Erythroblast (primary cell): ENCODE data around the gene TBCK.

Experiments used
- DNase-seq, 2 experiments: peaks; one replicate each; lab custom pipeline; 2025; lab: John Stamatoyannopoulos, UW
- GATA1 ChIP-seq: IDR thresholded peaks from 2 replicates; pipeline ENCODE4 v1.6.1; 2011; ENCODE audit warnings: low read depth, mild to moderate bottlenecking, control low read depth, low read length, moderate library complexity
- POLR2A ChIP-seq: IDR thresholded peaks from 2 replicates; pipeline ENCODE4 v1.6.1; 2011; ENCODE audit warnings: mild to moderate bottlenecking, low read length

Gene TBCK

DNA sequence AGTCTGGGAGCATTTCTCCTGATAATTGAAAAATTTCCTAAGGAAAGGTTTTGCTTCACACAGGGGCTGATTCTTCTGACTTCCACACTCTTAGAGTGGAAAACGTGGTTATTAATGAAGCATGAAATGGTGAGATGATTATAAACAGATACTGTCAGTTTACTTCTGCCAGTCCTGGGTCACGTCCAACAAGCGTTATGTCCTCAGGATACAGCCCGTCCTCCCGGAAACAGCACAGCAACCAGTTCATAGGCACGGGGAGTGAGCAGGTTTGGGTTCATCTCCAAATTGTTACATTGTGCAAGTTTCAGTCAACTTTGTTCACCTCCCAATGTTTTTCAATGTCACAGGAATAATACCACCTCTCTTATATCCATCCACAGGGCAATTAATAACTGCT lies 321.9 kb downstream of the TBCK start:
- DNase-seq, result no peak
- no peak for TF ChIP-seq GATA1
- no peak for TF ChIP-seq POLR2A

DNA sequence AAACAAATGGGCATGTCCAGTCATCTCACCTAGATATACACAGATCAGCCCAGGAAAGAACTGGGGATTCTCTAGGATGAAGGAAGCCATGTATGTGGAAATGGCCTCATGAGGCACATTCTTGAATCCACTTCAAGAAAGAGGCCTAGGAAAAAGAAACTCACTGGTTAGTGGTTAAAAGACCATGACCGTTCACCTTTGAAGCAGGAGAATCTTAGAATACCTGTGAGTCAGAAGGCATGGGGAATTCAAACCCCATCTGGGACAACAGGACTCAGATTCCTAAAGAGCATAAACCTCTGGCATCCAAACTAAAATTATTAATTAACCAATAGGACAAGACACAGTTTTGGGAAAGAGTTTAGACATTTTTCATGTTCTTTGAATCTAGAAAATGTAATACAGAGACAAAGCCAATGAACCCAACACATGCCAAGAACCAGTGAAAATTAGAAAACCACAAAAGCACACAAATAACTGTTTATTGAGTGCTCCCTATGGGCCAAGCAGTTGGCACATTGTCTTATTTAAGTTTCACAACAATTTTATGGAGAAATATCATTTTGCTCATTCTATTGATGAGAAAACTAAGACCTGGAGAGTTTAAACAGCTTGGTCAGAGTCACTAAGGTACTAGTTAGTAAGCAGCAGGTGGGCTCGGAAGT lies 323.2 kb downstream of the TBCK start:
- no peak for DNase-seq
- TF ChIP-seq GATA1, result no peak
- TF ChIP-seq POLR2A, result no peak

DNA sequence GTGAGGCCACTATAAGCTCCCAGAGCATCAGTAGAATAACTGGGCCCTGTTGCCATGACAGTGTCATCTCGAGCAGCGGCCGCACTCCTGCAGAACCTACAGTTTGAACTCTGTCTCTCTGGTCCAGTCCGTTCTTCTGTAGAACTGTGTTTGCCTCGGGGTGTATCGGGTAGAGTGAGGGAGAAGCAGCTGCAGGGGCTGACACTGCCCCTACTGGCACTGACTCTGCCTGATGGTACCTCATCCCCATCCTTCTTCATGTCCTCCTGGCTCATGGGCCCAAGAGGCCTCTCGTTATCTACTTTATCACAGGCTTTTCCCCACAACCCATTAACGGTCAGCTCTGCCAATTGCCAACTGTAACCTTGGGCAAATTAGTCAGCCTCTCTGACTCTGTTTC lies 324.3 kb downstream of the TBCK start:
- TF ChIP-seq POLR2A (no peak), GATA1 (no peak)
- DNase-seq, result no peak
